Loucy (cell line): Measurements from ENCODE around the gene MGAT5.

ENCODE experiments used
- H2AFZ ChIP-seq: fragments of 200-600 bp; sonication (generic); 2 replicates; pipeline ENCODE4 v1.6.0; 2016; ENCODE audit warnings: antibody characterized with exemption, mild to moderate bottlenecking, low read length, moderate library complexity
- H3F3A ChIP-seq: fragments of 200-600 bp; 2 replicates; pipeline ENCODE4 v1.6.0; 2016; ENCODE audit warnings: antibody characterized with exemption, low read depth, mild to moderate bottlenecking
- H3K27me3 ChIP-seq: fragments of 200-600 bp; sonication (generic); 2 replicates; pipeline ENCODE4 v1.6.1; 2014; ENCODE audit warnings: low read length, mild to moderate bottlenecking; ENCODE audit not compliant: insufficient read depth, poor library complexity, severe bottlenecking
- H3K36me3 ChIP-seq: fragments of 200-600 bp; sonication (generic); 2 replicates; pipeline ENCODE4 v1.6.1; 2016; ENCODE audit warnings: low read length; ENCODE audit not compliant: insufficient read depth
- H3K4me1 ChIP-seq: fragments of 200-600 bp; sonication (generic); 2 replicates; pipeline ENCODE4 v1.5.1; 2014; ENCODE audit warnings: low read length, mild to moderate bottlenecking; ENCODE audit not compliant: insufficient read depth, poor library complexity, severe bottlenecking
- H3K4me2 ChIP-seq: fragments of 200-600 bp; sonication (generic); 2 replicates; pipeline ENCODE4 v1.6.0; 2014; ENCODE audit warnings: antibody characterized with exemption, low read length, low read depth, mild to moderate bottlenecking; ENCODE audit not compliant: poor library complexity, severe bottlenecking
- H3K4me3 ChIP-seq: fragments of 200-600 bp; sonication (generic); 2 replicates; pipeline ENCODE4 v1.5.1; 2014; ENCODE audit warnings: low read length, mild to moderate bottlenecking, mixed read lengths; ENCODE audit not compliant: poor library complexity, severe bottlenecking
- H3K79me2 ChIP-seq: fragments of 200-600 bp; sonication (generic); 2 replicates; pipeline ENCODE4 v1.6.1; 2014; ENCODE audit warnings: low read length; ENCODE audit not compliant: insufficient read depth
- H3K9ac ChIP-seq: fragments of 200-600 bp; sonication (generic); 2 replicates; pipeline ENCODE4 v1.6.0; 2014; ENCODE audit warnings: mild to moderate bottlenecking, low read depth, low read length, moderate library complexity; ENCODE audit not compliant: poor library complexity, severe bottlenecking
- H3K9me2 ChIP-seq: fragments of 200-600 bp; sonication (generic); replicated peaks from 2 replicates; pipeline ENCODE4 v1.6.1; 2016; ENCODE audit warnings: low read depth, low read length, mixed read lengths
- H3K9me3 ChIP-seq: fragments of 200-600 bp; sonication (generic); 2 replicates; pipeline ENCODE4 v1.6.1; 2014; ENCODE audit warnings: mild to moderate bottlenecking, antibody characterized with exemption, low read length, low read depth; ENCODE audit not compliant: insufficient read depth
- H4K20me1 ChIP-seq: fragments of 200-600 bp; sonication (generic); 2 replicates; pipeline ENCODE4 v1.6.0; 2014; ENCODE audit warnings: antibody characterized with exemption, low read length, mild to moderate bottlenecking; ENCODE audit not compliant: insufficient read depth, poor library complexity, severe bottlenecking
- CTCF ChIP-seq: fragments of 200-600 bp; sonication (generic); conservative IDR thresholded peaks from 2 replicates; pipeline ENCODE4 v1.5.1; 2014; ENCODE audit warnings: mild to moderate bottlenecking, antibody characterized with exemption, low read length
- EZH2phosphoT487 ChIP-seq: fragments of 200-600 bp; IDR thresholded peaks from 2 replicates; pipeline ENCODE4 v1.6.1; 2018; ENCODE audit warnings: antibody characterized with exemption, mild to moderate bottlenecking, moderate library complexity, borderline replicate concordance

The MGAT5 gene

DNA sequence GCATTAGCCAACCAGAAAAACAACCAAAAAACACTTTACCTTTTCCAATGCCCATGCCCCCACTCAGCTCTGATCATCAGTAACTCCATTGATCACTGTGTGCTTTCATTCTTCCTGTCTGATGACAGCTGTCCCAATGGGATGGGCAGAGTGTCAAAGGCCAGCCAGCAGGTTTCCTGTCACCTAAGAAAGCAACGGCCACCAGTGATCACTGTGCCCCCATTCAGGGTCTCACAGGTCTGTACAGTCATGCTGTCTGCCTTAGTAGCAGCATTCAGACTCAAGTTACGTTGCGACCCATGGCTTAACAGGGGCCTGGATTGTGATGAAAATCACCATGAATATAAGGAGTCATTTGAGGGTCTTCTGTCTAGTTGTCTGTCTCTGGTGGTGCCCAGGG lies 184.5 kb downstream of the MGAT5 start:
- Histone ChIP-seq H3K4me1 (no peaks in the 10 kb centered on the region), H3K36me3 (peaks cover 60% of the 10 kb centered on the region; the same call in 1 of the 2 replicates), H4K20me1 (no peaks in the 10 kb centered on the region), H3K9me2 (no peaks in the 10 kb centered on the region), H3K9ac (no peak overlapping the region), H3K27me3 (no peaks in the 10 kb centered on the region), H3K79me2 (no peaks in the 10 kb centered on the region), H3K4me3 (no peak overlapping the region), H2AFZ (no peak overlapping the region), H3K9me3 (no peaks in the 10 kb centered on the region), H3K4me2 (no peak overlapping the region), H3F3A (no peaks in the 10 kb centered on the region)
- TF ChIP-seq EZH2phosphoT487 (no peak), CTCF (no peak)

GRCh38 chr2:134440336-134440909 lies 186.6 kb downstream of the MGAT5 start:
- Histone ChIP-seq H3K36me3 (peaks cover 55% of the 10 kb centered on the region; the same call in 1 of the 2 replicates), H2AFZ (no peak overlapping the region), H4K20me1 (no peaks in the 10 kb centered on the region), H3K4me2 (no peak overlapping the region), H3K79me2 (no peaks in the 10 kb centered on the region), H3K4me1 (no peaks in the 10 kb centered on the region), H3K9ac (no peak overlapping the region), H3F3A (no peaks in the 10 kb centered on the region), H3K9me2 (no peaks in the 10 kb centered on the region), H3K4me3 (no peak overlapping the region), H3K9me3 (no peaks in the 10 kb centered on the region), H3K27me3 (no peaks in the 10 kb centered on the region)
- TF ChIP-seq CTCF (no peak), EZH2phosphoT487 (no peak)

- H3K9me2 ChIP-seq, result no peaks in the 10 kb centered on the region
- peaks cover 47% of the 10 kb centered on the region; the same call in 1 of the 2 replicates for H3K36me3 ChIP-seq
- no peak overlapping the region for H2AFZ ChIP-seq
- no peaks in the 10 kb centered on the region for H3K9me3 ChIP-seq
- H3K4me2 ChIP-seq, result no peak overlapping the region
- H3K9ac ChIP-seq, result no peak overlapping the region
- no peak for TF ChIP-seq EZH2phosphoT487
- TF ChIP-seq CTCF, result no peak
- no peak overlapping the region for H3K4me3 ChIP-seq
- no peaks in the 10 kb centered on the region for H3K79me2 ChIP-seq
- H3F3A ChIP-seq, result no peaks in the 10 kb centered on the region
- H3K4me1 ChIP-seq, result no peaks in the 10 kb centered on the region
- no peaks in the 10 kb centered on the region for H3K27me3 ChIP-seq
- no peaks in the 10 kb centered on the region for H4K20me1 ChIP-seq
Observed at GRCh38 chr2:134441153-134441863, 187.4 kb downstream of the MGAT5 start.
